Measurements from ENCODE around the gene TGM6. TPM values are rescaled to one million over a fixed set of nuclear protein-coding genes. Genes with fewer than 3 reads are reported as not detected.
"Not testable (repeated sequence)": the region's sequence is repeated elsewhere in the genome, so short reads cannot be mapped to it uniquely, and the experiment has no call there.

The TGM6 gene
- total RNA-seq, 2 experiments from 2014 or later = not detected

- POLR2A ChIA-PET = no interaction called here
- no peaks in the 10 kb centered on the region for H3K36me3 Mint-ChIP-seq (ENCODE audit: low read depth)
- H3K27ac Mint-ChIP-seq = no peak overlapping the region
- no peaks in the 10 kb centered on the region for H3K27me3 Mint-ChIP-seq (ENCODE audit: low read depth)
- no peak for ATAC-seq
- H3K9me3 Mint-ChIP-seq (ENCODE audit: insufficient read depth) = no peaks in the 10 kb centered on the region
- CTCF ChIA-PET = interaction anchor here (0.7 to 3.3 kb wide), 2 partner anchors 10 to 15 kb away, joined by 3 to 12 read pairs; no protein-coding TSS in a partner anchor
- H3K4me1 Mint-ChIP-seq (ENCODE audit: low read depth) = no peaks in the 10 kb centered on the region
- DNase-seq = no peak
- no peak overlapping the region for H3K4me3 Mint-ChIP-seq
Measured at GRCh38 chr20:2402271-2402980, 21.7 kb downstream of the TGM6 start.

- Mint-ChIP-seq H3K4me1 (ENCODE audit: low read depth) (no peaks in the 10 kb centered on the region), H3K4me3 (no peak overlapping the region), H3K27me3 (ENCODE audit: low read depth) (peaks cover 5% of the 10 kb centered on the region), H3K27ac (no peak overlapping the region), H3K9me3 (ENCODE audit: insufficient read depth) (no peaks in the 10 kb centered on the region), H3K36me3 (ENCODE audit: low read depth) (no peaks in the 10 kb centered on the region)
- ATAC-seq (no peak), DNase-seq (no peak)
- ChIA-PET POLR2A (no interaction called here), CTCF (interaction anchor here (0.5 to 3.3 kb wide), 3 partner anchors 11 to 90 kb away, joined by 3 to 12 read pairs (median 3); no protein-coding TSS in a partner anchor)
Measured at GRCh38 chr20:2403291-2404052, 22.8 kb downstream of the TGM6 start.

- peaks cover 12% of the 10 kb centered on the region for H3K27me3 Mint-ChIP-seq (ENCODE audit: low read depth)
- H3K36me3 Mint-ChIP-seq (ENCODE audit: low read depth) = no peaks in the 10 kb centered on the region
- POLR2A ChIA-PET = no interaction called here
- no peaks in the 10 kb centered on the region for H3K4me1 Mint-ChIP-seq (ENCODE audit: low read depth)
- ATAC-seq (no peak), DNase-seq (no peak)
- H3K4me3 Mint-ChIP-seq = no peak overlapping the region
- CTCF ChIA-PET = interaction anchor here (3.3 kb wide), 1 partner anchor 19 kb away, joined by 12 read pairs; no protein-coding TSS in a partner anchor
- H3K9me3 Mint-ChIP-seq (ENCODE audit: insufficient read depth) = no peaks in the 10 kb centered on the region
- H3K27ac Mint-ChIP-seq = no peak overlapping the region
Measured at GRCh38 chr20:2405693-2406065, 25.0 kb downstream of the TGM6 start.

- ATAC-seq; H3K27ac Mint-ChIP-seq; DNase-seq; H3K4me3 Mint-ChIP-seq; H3K4me1 Mint-ChIP-seq (ENCODE audit: low read depth); CTCF ChIA-PET; H3K9me3 Mint-ChIP-seq (ENCODE audit: insufficient read depth); H3K36me3 Mint-ChIP-seq (ENCODE audit: low read depth); POLR2A ChIA-PET: not testable (repeated sequence)
- peaks cover 18% of the 10 kb centered on the region for H3K27me3 Mint-ChIP-seq (ENCODE audit: low read depth)
Measured at GRCh38 chr20:2407355-2407754, 26.7 kb downstream of the TGM6 start.

GRCh38 chr20:2408111-2408510 lies 27.4 kb downstream of the TGM6 start:
- Mint-ChIP-seq H3K27me3 (ENCODE audit: low read depth) (peaks cover 19% of the 10 kb centered on the region), H3K36me3 (ENCODE audit: low read depth) (no peaks in the 10 kb centered on the region), H3K4me3 (no peak overlapping the region), H3K9me3 (ENCODE audit: insufficient read depth) (no peaks in the 10 kb centered on the region), H3K4me1 (ENCODE audit: low read depth) (no peaks in the 10 kb centered on the region), H3K27ac (no peak overlapping the region)
- CTCF ChIA-PET = no interaction called here
- ATAC-seq (no peak), DNase-seq (no peak)
- POLR2A ChIA-PET = no interaction called here

GRCh38 chr20:2416541-2417212 lies 36.0 kb downstream of the TGM6 start:
- Mint-ChIP-seq H3K27ac (no peak overlapping the region), H3K27me3 (ENCODE audit: low read depth) (peaks cover 22% of the 10 kb centered on the region), H3K4me3 (no peak overlapping the region), H3K9me3 (ENCODE audit: insufficient read depth) (no peaks in the 10 kb centered on the region), H3K4me1 (ENCODE audit: low read depth) (no peaks in the 10 kb centered on the region), H3K36me3 (ENCODE audit: low read depth) (no peaks in the 10 kb centered on the region)
- DNase-seq (no peak), ATAC-seq (no peak)
- POLR2A ChIA-PET = no interaction called here
- CTCF ChIA-PET = no interaction called here

GRCh38 chr20:2417213-2417541 lies 36.5 kb downstream of the TGM6 start:
- DNase-seq (no peak), ATAC-seq (no peak)
- H3K27ac Mint-ChIP-seq = no peak overlapping the region
- CTCF ChIA-PET = no interaction called here
- H3K4me3 Mint-ChIP-seq = no peak overlapping the region
- POLR2A ChIA-PET = no interaction called here
- H3K4me1 Mint-ChIP-seq (ENCODE audit: low read depth) = no peaks in the 10 kb centered on the region
- H3K36me3 Mint-ChIP-seq (ENCODE audit: low read depth) = no peaks in the 10 kb centered on the region
- peaks cover 25% of the 10 kb centered on the region for H3K27me3 Mint-ChIP-seq (ENCODE audit: low read depth)
- H3K9me3 Mint-ChIP-seq (ENCODE audit: insufficient read depth) = no peaks in the 10 kb centered on the region

- DNase-seq (no peak), ATAC-seq (no peak)
- H3K27me3 Mint-ChIP-seq (ENCODE audit: low read depth) = peaks cover 25% of the 10 kb centered on the region
- ChIA-PET POLR2A (no interaction called here), CTCF (interaction anchor here (0.7 kb wide), 1 partner anchor 453 kb away, joined by 3 read pairs; no protein-coding TSS in a partner anchor)
- no peaks in the 10 kb centered on the region for H3K9me3 Mint-ChIP-seq (ENCODE audit: insufficient read depth)
- no peak overlapping the region for H3K4me3 Mint-ChIP-seq
- no peak overlapping the region for H3K27ac Mint-ChIP-seq
- no peaks in the 10 kb centered on the region for H3K36me3 Mint-ChIP-seq (ENCODE audit: low read depth)
- no peaks in the 10 kb centered on the region for H3K4me1 Mint-ChIP-seq (ENCODE audit: low read depth)
Measured at GRCh38 chr20:2418388-2418787, 37.7 kb downstream of the TGM6 start.

GRCh38 chr20:2420510-2420909 lies 39.8 kb downstream of the TGM6 start:
- no peak overlapping the region for H3K27ac Mint-ChIP-seq
- no peak for ATAC-seq
- no peaks in the 10 kb centered on the region for H3K9me3 Mint-ChIP-seq (ENCODE audit: insufficient read depth)
- no peaks in the 10 kb centered on the region for H3K36me3 Mint-ChIP-seq (ENCODE audit: low read depth)
- ChIA-PET POLR2A (no interaction called here), CTCF (interaction anchor here (1.4 kb wide), 1 partner anchor 32 kb away, joined by 6 read pairs; no protein-coding TSS in a partner anchor)
- no peak for DNase-seq
- no peaks in the 10 kb centered on the region for H3K4me1 Mint-ChIP-seq (ENCODE audit: low read depth)
- H3K4me3 Mint-ChIP-seq = no peak overlapping the region
- H3K27me3 Mint-ChIP-seq (ENCODE audit: low read depth) = peaks cover 29% of the 10 kb centered on the region

- Mint-ChIP-seq H3K27me3 (ENCODE audit: low read depth) (peaks cover 24% of the 10 kb centered on the region), H3K36me3 (ENCODE audit: low read depth) (no peaks in the 10 kb centered on the region), H3K9me3 (ENCODE audit: insufficient read depth) (no peaks in the 10 kb centered on the region), H3K4me1 (ENCODE audit: low read depth) (no peaks in the 10 kb centered on the region), H3K27ac (no peak overlapping the region), H3K4me3 (no peak overlapping the region)
- ATAC-seq (no peak), DNase-seq (no peak)
- POLR2A ChIA-PET = no interaction called here
- CTCF ChIA-PET = no interaction called here
Measured at GRCh38 chr20:2421247-2421646, 40.5 kb downstream of the TGM6 start.

- Mint-ChIP-seq H3K4me3 (no peak overlapping the region), H3K27me3 (ENCODE audit: low read depth) (peaks cover 16% of the 10 kb centered on the region), H3K36me3 (ENCODE audit: low read depth) (no peaks in the 10 kb centered on the region), H3K9me3 (ENCODE audit: insufficient read depth) (no peaks in the 10 kb centered on the region), H3K27ac (no peak overlapping the region), H3K4me1 (ENCODE audit: low read depth) (no peaks in the 10 kb centered on the region)
- DNase-seq = no peak
- ATAC-seq = no peak
- ChIA-PET POLR2A (no interaction called here), CTCF (no interaction called here)
Measured at GRCh38 chr20:2429051-2429450, 48.4 kb downstream of the TGM6 start.

GRCh38 chr20:2430538-2430937 lies 49.8 kb downstream of the TGM6 start:
- ChIA-PET POLR2A (no interaction called here), CTCF (no interaction called here)
- Mint-ChIP-seq H3K27ac (no peak overlapping the region), H3K4me1 (ENCODE audit: low read depth) (no peaks in the 10 kb centered on the region), H3K9me3 (ENCODE audit: insufficient read depth) (no peaks in the 10 kb centered on the region), H3K36me3 (ENCODE audit: low read depth) (no peaks in the 10 kb centered on the region), H3K4me3 (no peak overlapping the region), H3K27me3 (ENCODE audit: low read depth) (peaks cover 8% of the 10 kb centered on the region)
- DNase-seq (no peak), ATAC-seq (no peak)
